Esophagus squamous epithelium (tissue), 4 donors: Measurements from ENCODE around the gene MRPS16.

ENCODE experiments used
- CTCF ChIP-seq, 6 experiments: fragments of 450-650 bp in 4 of 6; fragments of 200-600 bp in 2 of 6; sonication (generic) in 2 of 6; IDR thresholded peaks; one replicate each; pipeline ENCODE4 v1.5.1; 2016 to 2019; ENCODE audit warnings: antibody characterized with exemption in 6 of 6, mild to moderate bottlenecking in 4 of 6, moderate library complexity in 4 of 6
- POLR2A ChIP-seq, 4 donors: fragments of 450-650 bp; IDR thresholded peaks; one replicate each; pipeline ENCODE4 v1.6.1; 2017; ENCODE audit warnings: antibody characterized with exemption in 4 of 4, mild to moderate bottlenecking in 4 of 4, moderate library complexity in 3 of 4

- no peak for TF ChIP-seq CTCF (IDR thresholded peaks at IDR 0.05)
- TF ChIP-seq POLR2A (IDR thresholded peaks at IDR 0.05): no peak
Measured at GRCh38 chr10:73281097-73281496, 28.7 kb upstream of the MRPS16 start.
